Muscle of arm (tissue), 12 donors: Measurements from ENCODE around the gene NTM. TPM values are rescaled to one million over a fixed set of nuclear protein-coding genes. Genes with fewer than 3 reads are reported as not detected.

Experiments
- DNase-seq: peaks from one replicate; pipeline ENCODE4 v3.0.0-alpha.2; 2013
- polyA plus RNA-seq, 12 donors: library from polyadenylated mRNA; unstranded; fragments of 120-200 nt; gene quantifications; one replicate each; pipeline ENCODE4 v1.2.1, GENCODE V29; 2013; ENCODE audit not compliant: insufficient read length in 12 of 12

Gene NTM
- polyA plus RNA-seq, 12 donors, result 9.6 to 40.9 (median 22.3) TPM; not detected in 1

GRCh38 chr11:132256528-132257279, 886.3 kb downstream of the NTM start:
- no peak for DNase-seq

- no peak for DNase-seq
These were observed 887.5 kb downstream of the NTM start for GRCh38 chr11:132257871-132258270.

GRCh38 chr11:132258875-132259274, 888.5 kb downstream of the NTM start:
- DNase-seq, result no peak

- DNase-seq, result no peak
These were observed 890.2 kb downstream of the NTM start for GRCh38 chr11:132260636-132261035.

GRCh38 chr11:132263241-132263640, 892.8 kb downstream of the NTM start:
- no peak for DNase-seq

GRCh38 chr11:132263875-132264274, 893.5 kb downstream of the NTM start:
- DNase-seq, result no peak

GRCh38 chr11:132264616-132265015, 894.2 kb downstream of the NTM start:
- no peak for DNase-seq

GRCh38 chr11:132278801-132279574, 908.6 kb downstream of the NTM start:
- DNase-seq, result no peak

- no peak for DNase-seq
These were observed 913.6 kb downstream of the NTM start for GRCh38 chr11:132284048-132284447.

GRCh38 chr11:132284611-132285010, 914.2 kb downstream of the NTM start:
- no peak for DNase-seq

- DNase-seq, result no peak
These were observed 915.2 kb downstream of the NTM start for GRCh38 chr11:132285631-132286030.

- DNase-seq, result no peak
These were observed 915.7 kb downstream of the NTM start for GRCh38 chr11:132286106-132286505.

GRCh38 chr11:132288036-132288435, 917.6 kb downstream of the NTM start:
- no peak for DNase-seq

- DNase-seq, result no peak
These were observed 919.3 kb downstream of the NTM start for GRCh38 chr11:132289590-132290256.

GRCh38 chr11:132293586-132293985, 923.2 kb downstream of the NTM start:
- DNase-seq, result no peak

GRCh38 chr11:132296946-132297610, 926.7 kb downstream of the NTM start:
- no peak for DNase-seq

GRCh38 chr11:132298357-132298756, 927.9 kb downstream of the NTM start:
- DNase-seq, result no peak

GRCh38 chr11:132300283-132300682, 929.9 kb downstream of the NTM start:
- no peak for DNase-seq

GRCh38 chr11:132301465-132301864, 931.0 kb downstream of the NTM start:
- no peak for DNase-seq

GRCh38 chr11:132301900-132302299, 931.5 kb downstream of the NTM start:
- DNase-seq, result no peak

GRCh38 chr11:132307309-132308020, 937.0 kb downstream of the NTM start:
- DNase-seq, result no peak
